ENCODE data around the gene DOCK3.

Gene DOCK3

GRCh38 chr3:51403675-51404074, 728.9 kb downstream of the DOCK3 start:
- no peak overlapping the region; a peak in 1 of 22 replicates for H3K27ac ChIP-seq
- no peak for TF ChIP-seq Cebpa-rat (IDR thresholded peaks at IDR 0.05)
- H3K9me3 ChIP-seq (replicated peaks in 1 of 11) = no peaks in the 10 kb centered on the region
- H3K9ac ChIP-seq = peak overlapping the region in 1 of 11 experiments; percentile 17; a peak in 2 of 22 replicates
- H3K27me3 ChIP-seq = no peaks in the 10 kb centered on the region
- peak overlapping the region in 2 of 11 experiments; percentile 74 to 78; a peak in 4 of 22 replicates for H3K4me2 ChIP-seq
- peaks cover 0 to 68% (median 15%) of the 10 kb centered on the region in 11 experiments; a peak in 18 of 22 replicates for H4K20me1 ChIP-seq
- H3K36me3 ChIP-seq = peaks cover 45 to 99% (median 93%) of the 10 kb centered on the region in 11 experiments; a peak in 21 of 22 replicates
- no peak overlapping the region for H3K4me3 ChIP-seq
- peaks cover 0 to 54% (median 11%) of the 10 kb centered on the region in 10 experiments; a peak in 13 of 20 replicates for H3K4me1 ChIP-seq

DNA sequence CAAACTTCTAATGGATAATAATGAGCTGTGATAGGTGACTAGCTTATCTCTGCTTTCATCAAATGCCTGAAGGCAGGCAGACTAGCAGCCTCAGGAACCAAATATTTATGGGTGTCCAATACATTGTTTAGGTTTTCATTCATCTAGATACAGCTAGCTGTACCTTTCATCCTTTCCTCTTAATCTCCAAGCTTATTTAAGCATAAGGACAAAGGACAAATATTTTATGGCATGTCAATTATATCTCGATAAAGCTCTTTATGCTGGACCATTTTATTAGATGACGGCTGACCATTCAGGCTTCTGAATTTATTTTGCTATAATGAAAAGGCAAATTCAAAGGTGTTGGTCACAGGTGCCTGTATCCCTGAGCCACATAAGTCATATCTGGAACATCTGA, 733.3 kb downstream of the DOCK3 start:
- Histone ChIP-seq H3K27ac (no peak overlapping the region), H3K9ac (no peak overlapping the region), H3K4me1 (peaks cover 0 to 12% (median 0%) of the 10 kb centered on the region in 10 experiments; a peak in 8 of 20 replicates), H4K20me1 (peaks cover 0 to 57% (median 12%) of the 10 kb centered on the region in 11 experiments; a peak in 12 of 22 replicates), H3K4me2 (no peak overlapping the region), H3K27me3 (no peaks in the 10 kb centered on the region), H3K36me3 (peaks cover 77 to 100% (median 98%) of the 10 kb centered on the region in 11 experiments), H3K4me3 (no peak overlapping the region), H3K9me3 (replicated peaks in 1 of 11) (no peaks in the 10 kb centered on the region)
- no peak for TF ChIP-seq Cebpa-rat (IDR thresholded peaks at IDR 0.05)

- H3K9me3 ChIP-seq (replicated peaks in 1 of 11) = no peaks in the 10 kb centered on the region
- peaks cover 0 to 50% (median 12%) of the 10 kb centered on the region in 11 experiments; a peak in 12 of 22 replicates for H4K20me1 ChIP-seq
- no peak overlapping the region for H3K27ac ChIP-seq
- H3K27me3 ChIP-seq = no peaks in the 10 kb centered on the region
- peaks cover 0 to 4% (median 0%) of the 10 kb centered on the region in 10 experiments; a peak in 4 of 20 replicates for H3K4me1 ChIP-seq
- no peak overlapping the region for H3K4me3 ChIP-seq
- no peak overlapping the region for H3K9ac ChIP-seq
- no peak overlapping the region for H3K4me2 ChIP-seq
- peaks cover 80 to 100% (median 98%) of the 10 kb centered on the region in 11 experiments for H3K36me3 ChIP-seq
- no peak for TF ChIP-seq Cebpa-rat (IDR thresholded peaks at IDR 0.05)
These were observed 734.1 kb downstream of the DOCK3 start for GRCh38 chr3:51408813-51409212.

- no peak overlapping the region for H3K4me2 ChIP-seq
- H3K4me3 ChIP-seq = no peak overlapping the region
- H3K9ac ChIP-seq = no peak overlapping the region; a peak in 1 of 22 replicates
- peaks cover 84 to 100% (median 98%) of the 10 kb centered on the region in 11 experiments for H3K36me3 ChIP-seq
- H4K20me1 ChIP-seq = peaks cover 0 to 11% (median 0%) of the 10 kb centered on the region in 11 experiments; a peak in 5 of 22 replicates
- H3K9me3 ChIP-seq (replicated peaks in 1 of 11) = no peaks in the 10 kb centered on the region
- H3K27ac ChIP-seq = no peak overlapping the region
- no peaks in the 10 kb centered on the region for H3K27me3 ChIP-seq
- H3K4me1 ChIP-seq = no peaks in the 10 kb centered on the region
- no peak for TF ChIP-seq Cebpa-rat (IDR thresholded peaks at IDR 0.05)
These were observed 747.5 kb downstream of the DOCK3 start for GRCh38 chr3:51422211-51422610.

DNA sequence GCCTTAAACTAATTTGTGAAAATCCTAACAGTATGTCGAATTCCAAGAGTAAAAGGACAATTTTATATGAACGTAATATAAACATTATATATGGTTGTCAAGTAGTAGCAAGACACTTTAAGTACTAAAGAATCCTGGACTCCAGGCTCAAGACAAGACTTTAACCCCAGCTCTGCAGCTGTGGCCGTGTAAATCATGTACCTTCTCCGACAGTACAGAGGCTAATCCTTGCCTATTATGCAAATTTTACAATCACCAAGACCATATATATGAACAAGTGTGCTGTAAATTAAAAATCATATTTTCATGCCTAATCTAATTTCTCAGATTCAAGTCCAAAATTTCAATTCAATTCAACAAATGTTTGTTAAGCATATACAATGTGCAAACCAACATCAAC, 752.2 kb downstream of the DOCK3 start:
- Histone ChIP-seq H3K4me3 (no peak overlapping the region), H3K4me1 (no peaks in the 10 kb centered on the region), H3K27me3 (no peaks in the 10 kb centered on the region), H3K36me3 (peaks cover 85 to 100% (median 98%) of the 10 kb centered on the region in 11 experiments), H3K27ac (no peak overlapping the region), H3K9me3 (replicated peaks in 1 of 11) (no peaks in the 10 kb centered on the region), H3K9ac (no peak overlapping the region), H4K20me1 (peaks cover 0 to 11% (median 0%) of the 10 kb centered on the region in 11 experiments; a peak in 4 of 22 replicates), H3K4me2 (no peak overlapping the region)
- TF ChIP-seq Cebpa-rat (IDR thresholded peaks at IDR 0.05) = no peak

GRCh38 chr3:51429138-51429537, 754.4 kb downstream of the DOCK3 start:
- no peaks in the 10 kb centered on the region for H3K9me3 ChIP-seq (replicated peaks in 1 of 11)
- H3K4me2 ChIP-seq = no peak overlapping the region
- no peak for TF ChIP-seq Cebpa-rat (IDR thresholded peaks at IDR 0.05)
- no peaks in the 10 kb centered on the region for H3K4me1 ChIP-seq
- no peak overlapping the region for H3K4me3 ChIP-seq
- no peak overlapping the region for H3K27ac ChIP-seq
- H3K27me3 ChIP-seq = no peaks in the 10 kb centered on the region
- H3K9ac ChIP-seq = no peak overlapping the region
- peaks cover 88 to 100% (median 97%) of the 10 kb centered on the region in 11 experiments for H3K36me3 ChIP-seq
- peaks cover 0 to 15% (median 3%) of the 10 kb centered on the region in 11 experiments; a peak in 5 of 22 replicates for H4K20me1 ChIP-seq
